Panc1 (cell line): ENCODE data around the gene PPP1R18. TPM values are rescaled to one million over a fixed set of nuclear protein-coding genes. Genes with fewer than 3 reads are reported as not detected.

Experiments used
- ATAC-seq: fragments of 200-7000 bp; cut with Tn5 transposase; 2 replicates; pipeline ENCODE4 v1.9.1; 2020; ENCODE audit warnings: mild to moderate bottlenecking, moderate library complexity
- BruUV-seq: library from RNA; stranded (reverse); fragments of 400-500 nt; replicated peaks from 2 replicates; lab custom pipeline; 2021; lab: Mats Ljungman, UMichigan
- CTCF ChIA-PET: fragments of 300-600 bp; sonication (Branson Sonifier 250); formaldehyde crosslinking; loops from one replicate; lab custom pipeline; 2022; ENCODE audit warnings: antibody characterized with exemption; lab: Charles Lee
- POLR2A ChIA-PET: fragments of 300-600 bp; sonication (Branson Sonifier 250); formaldehyde crosslinking; loops from one replicate; lab custom pipeline; 2022; ENCODE audit warnings: antibody characterized with exemption; lab: Charles Lee
- DNase-seq: peaks from one replicate; pipeline ENCODE4 v3.0.0-alpha.2; 2010; ENCODE audit warnings: low read depth, low spot score
- H3K27ac ChIP-seq: 2 replicates; pipeline ENCODE4 v1.5.1; 2011; ENCODE audit warnings: mild to moderate bottlenecking, low read length, inconsistent platforms
- H3K27me3 ChIP-seq: fragments of 200-500 bp; sonication (Bioruptor generic); 2 replicates; pipeline ENCODE4 v1.6.0; 2014; ENCODE audit warnings: low read length, inconsistent platforms; ENCODE audit not compliant: control insufficient read depth, insufficient read depth
- H3K36me3 ChIP-seq: fragments of 200-500 bp; sonication (Bioruptor generic); 2 replicates; pipeline ENCODE4 v1.5.1; 2014; ENCODE audit warnings: inconsistent platforms, mild to moderate bottlenecking, low read length, moderate library complexity; ENCODE audit not compliant: control insufficient read depth, insufficient read depth
- H3K4me1 ChIP-seq: 2 replicates; pipeline ENCODE4 v1.5.1; 2011; ENCODE audit warnings: inconsistent platforms, mild to moderate bottlenecking, low read length, moderate library complexity; ENCODE audit not compliant: control insufficient read depth, insufficient read depth
- H3K4me3 ChIP-seq, 2 experiments: 2 replicates each; pipeline ENCODE4 v1.5.1; 2011 to 2012; ENCODE audit warnings: low read depth in 2 of 2, low read length in 2 of 2, mild to moderate bottlenecking in 2 of 2, inconsistent platforms in 1 of 2, moderate library complexity in 1 of 2
- H3K9me3 ChIP-seq: fragments of 200-500 bp; sonication (Bioruptor generic); 2 replicates; pipeline ENCODE4 v1.5.1; 2014; ENCODE audit warnings: low read depth, mild to moderate bottlenecking, inconsistent platforms, low read length, moderate library complexity; ENCODE audit not compliant: control insufficient read depth, insufficient read depth
- CTCF ChIP-seq: fragments of 450-650 bp; IDR thresholded peaks from 2 replicates; pipeline ENCODE4 v1.5.1; 2017; ENCODE audit warnings: mild to moderate bottlenecking
- POLR2AphosphoS5 ChIP-seq: IDR thresholded peaks from 2 replicates; pipeline ENCODE4 v1.6.1; 2012; ENCODE audit warnings: mild to moderate bottlenecking, low read depth, low read length, moderate library complexity
- SIN3A ChIP-seq: IDR thresholded peaks from 2 replicates; pipeline ENCODE4 v1.6.1; 2012; ENCODE audit warnings: low read depth, mild to moderate bottlenecking, low read length, moderate library complexity, borderline replicate concordance; ENCODE audit not compliant: insufficient read depth
- TCF7L2 ChIP-seq: IDR thresholded peaks from 2 replicates; pipeline ENCODE4 v1.6.1; 2011; ENCODE audit warnings: mild to moderate bottlenecking, low read depth, low read length, inconsistent platforms
- in situ Hi-C: cut with HindIII; loops from 2 replicates; pipeline ENCODE4 v1.10.0; 2016; ENCODE audit warnings: low sequenced_read_pairs, low pct_unique_long_range_greater_than_20kb
- intact Hi-C: fragments of 100-400 bp; cut with micrococcal nuclease; formaldehyde crosslinking; loops from one replicate; pipeline ENCODE4 v1.10.0; 2022; ENCODE audit not compliant: unreplicated experiment
- total RNA-seq: library from RNA; stranded (reverse); gene quantifications from one replicate; pipeline ENCODE4 v1.2.1, GENCODE V29; 2021; ENCODE audit not compliant: unreplicated experiment
- TF ChIP-seq, protein P1 (sequence below), 2 experiments: IDR thresholded peaks; 2 replicates each; pipeline ENCODE4 v1.6.1; 2011 to 2012; ENCODE audit warnings: low read depth in 2 of 2, control low read depth in 1 of 2, low read length in 1 of 2, mild to moderate bottlenecking in 1 of 2, moderate library complexity in 1 of 2; ENCODE audit not compliant: insufficient read depth in 1 of 2

PPP1R18 gene
- total RNA-seq, 1 experiment from 2014 or later, result 55.3 TPM

- CTCF ChIA-PET, result no interaction called here
These were observed 45.9 kb upstream of the PPP1R18 start for GRCh38 chr6:30732237-30732943.

DNA sequence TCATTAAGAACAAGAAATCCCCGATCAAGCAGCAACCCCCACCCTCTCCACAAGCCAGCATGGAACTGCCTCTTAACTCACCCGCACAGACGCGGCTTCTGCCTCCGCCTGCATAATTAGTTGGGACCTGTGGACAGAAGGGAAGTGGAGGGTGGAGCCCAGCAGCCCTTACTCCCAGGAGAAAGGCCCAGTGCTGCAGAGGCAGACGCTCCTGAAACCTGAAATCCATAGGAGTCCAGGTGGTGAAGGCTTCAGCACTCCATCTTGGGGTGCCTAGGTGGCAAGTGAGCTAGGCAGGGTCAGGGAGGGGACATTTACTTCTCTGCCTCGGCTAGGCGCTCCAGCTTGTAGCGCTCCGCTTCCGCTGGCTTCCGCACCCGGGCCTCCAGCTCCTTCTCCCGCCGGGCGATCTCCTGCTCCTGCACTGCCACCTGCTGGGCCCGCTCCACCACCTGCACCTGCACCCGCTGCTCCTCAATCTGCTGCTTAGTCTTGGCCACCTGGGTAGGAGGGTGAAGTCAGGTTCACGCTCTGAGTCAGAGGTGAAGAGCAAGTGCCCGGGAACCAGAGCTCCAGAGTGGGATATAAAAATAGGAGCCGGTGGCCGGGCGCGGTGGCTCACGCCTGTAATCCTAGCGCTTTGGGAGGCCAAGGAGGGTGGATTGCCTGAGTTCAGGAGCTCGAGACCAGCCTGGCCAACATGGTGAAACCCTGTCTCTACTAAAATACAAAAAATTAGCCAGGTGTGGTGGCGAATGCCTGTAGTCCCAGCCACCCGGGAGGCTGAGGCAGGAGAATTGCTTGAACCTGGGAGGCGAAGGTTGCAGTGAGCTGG, 44.4 kb upstream of the PPP1R18 start:
- Histone ChIP-seq H3K36me3 (peaks cover 3% of the 10 kb centered on the region; the same call in 1 of the 2 replicates), H3K9me3 (no peaks in the 10 kb centered on the region), H3K27me3 (no peaks in the 10 kb centered on the region), H3K4me3 (no peak overlapping the region), H3K4me1 (0 out of 2 replicates have a peak, but pooled peaks cover 4% of the 10 kb centered on the region), H3K27ac (no peak overlapping the region)
- peak; percentile 59 for ATAC-seq
- TF ChIP-seq SIN3A, result no peak
- TF ChIP-seq CTCF, result peak; percentile 83
- no peak for TF ChIP-seq TCF7L2
- no peak for TF ChIP-seq POLR2AphosphoS5
- in situ Hi-C loops, result no loop called here
- ChIA-PET CTCF (interaction anchor here (0.6 to 1.4 kb wide), 3 partner anchors 50 to 280 kb away, joined by 3 to 5 read pairs (median 5); no protein-coding TSS in a partner anchor), POLR2A (no interaction called here)
- no peak for DNase-seq
- intact Hi-C loops, result loop anchor here (2.0 kb wide), 1 partner anchor 50 kb away; no protein-coding TSS in a partner anchor
- no TSS peak for BruUV-seq

More at GRCh38 chr6:30732237-30732943, 45.9 kb upstream of the PPP1R18 start:
- Histone ChIP-seq H3K27ac (no peak overlapping the region), H3K4me1 (0 out of 2 replicates have a peak, but pooled peaks cover 4% of the 10 kb centered on the region), H3K4me3 (no peak overlapping the region), H3K9me3 (no peaks in the 10 kb centered on the region), H3K36me3 (peaks cover 3% of the 10 kb centered on the region; the same call in 1 of the 2 replicates), H3K27me3 (no peaks in the 10 kb centered on the region)
- no TSS peak for BruUV-seq
- no peak for ATAC-seq
- in situ Hi-C loops (no loop called here), intact Hi-C loops (no loop called here)
- POLR2A ChIA-PET, result interaction anchor here (0.5 kb wide), 1 partner anchor 51 kb away, joined by 3 read pairs; no protein-coding TSS in a partner anchor
- no peak for DNase-seq
- no peak for TF ChIP-seq TCF7L2
- TF ChIP-seq, protein P1, sequence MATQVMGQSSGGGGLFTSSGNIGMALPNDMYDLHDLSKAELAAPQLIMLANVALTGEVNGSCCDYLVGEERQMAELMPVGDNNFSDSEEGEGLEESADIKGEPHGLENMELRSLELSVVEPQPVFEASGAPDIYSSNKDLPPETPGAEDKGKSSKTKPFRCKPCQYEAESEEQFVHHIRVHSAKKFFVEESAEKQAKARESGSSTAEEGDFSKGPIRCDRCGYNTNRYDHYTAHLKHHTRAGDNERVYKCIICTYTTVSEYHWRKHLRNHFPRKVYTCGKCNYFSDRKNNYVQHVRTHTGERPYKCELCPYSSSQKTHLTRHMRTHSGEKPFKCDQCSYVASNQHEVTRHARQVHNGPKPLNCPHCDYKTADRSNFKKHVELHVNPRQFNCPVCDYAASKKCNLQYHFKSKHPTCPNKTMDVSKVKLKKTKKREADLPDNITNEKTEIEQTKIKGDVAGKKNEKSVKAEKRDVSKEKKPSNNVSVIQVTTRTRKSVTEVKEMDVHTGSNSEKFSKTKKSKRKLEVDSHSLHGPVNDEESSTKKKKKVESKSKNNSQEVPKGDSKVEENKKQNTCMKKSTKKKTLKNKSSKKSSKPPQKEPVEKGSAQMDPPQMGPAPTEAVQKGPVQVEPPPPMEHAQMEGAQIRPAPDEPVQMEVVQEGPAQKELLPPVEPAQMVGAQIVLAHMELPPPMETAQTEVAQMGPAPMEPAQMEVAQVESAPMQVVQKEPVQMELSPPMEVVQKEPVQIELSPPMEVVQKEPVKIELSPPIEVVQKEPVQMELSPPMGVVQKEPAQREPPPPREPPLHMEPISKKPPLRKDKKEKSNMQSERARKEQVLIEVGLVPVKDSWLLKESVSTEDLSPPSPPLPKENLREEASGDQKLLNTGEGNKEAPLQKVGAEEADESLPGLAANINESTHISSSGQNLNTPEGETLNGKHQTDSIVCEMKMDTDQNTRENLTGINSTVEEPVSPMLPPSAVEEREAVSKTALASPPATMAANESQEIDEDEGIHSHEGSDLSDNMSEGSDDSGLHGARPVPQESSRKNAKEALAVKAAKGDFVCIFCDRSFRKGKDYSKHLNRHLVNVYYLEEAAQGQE (IDR thresholded peaks at IDR 0.05; ENCODE audit: insufficient read depth in 1 of 2, low read depth in 2 of 2, low read length in 1 of 2), result no peak
- no peak for TF ChIP-seq POLR2AphosphoS5
- no peak for TF ChIP-seq SIN3A
- TF ChIP-seq CTCF, result no peak
